Prostate gland (tissue), 2 donors: ENCODE measurements around the gene EPHA2.

Experiments
- POLR2A ChIP-seq: fragments of 450-650 bp; IDR thresholded peaks from one replicate; pipeline ENCODE4 v1.6.1; 2016; ENCODE audit warnings: antibody characterized with exemption, mild to moderate bottlenecking
- POLR2AphosphoS5 ChIP-seq: sonication (generic); formaldehyde crosslinking; IDR thresholded peaks from one replicate; pipeline ENCODE4 v1.6.1; 2017; ENCODE audit warnings: antibody characterized with exemption
- TF ChIP-seq, protein P1 (sequence below), 4 experiments: fragments of 200-600 bp in 2 of 4; fragments of 450-650 bp in 2 of 4; sonication (generic) in 2 of 4; IDR thresholded peaks; 1 replicate in 3 of 4; 2 replicates in 1 of 4; pipeline ENCODE4 v1.5.1; 2016 to 2019; ENCODE audit warnings: antibody characterized with exemption in 4 of 4, mild to moderate bottlenecking in 2 of 4, moderate library complexity in 2 of 4

DNA sequence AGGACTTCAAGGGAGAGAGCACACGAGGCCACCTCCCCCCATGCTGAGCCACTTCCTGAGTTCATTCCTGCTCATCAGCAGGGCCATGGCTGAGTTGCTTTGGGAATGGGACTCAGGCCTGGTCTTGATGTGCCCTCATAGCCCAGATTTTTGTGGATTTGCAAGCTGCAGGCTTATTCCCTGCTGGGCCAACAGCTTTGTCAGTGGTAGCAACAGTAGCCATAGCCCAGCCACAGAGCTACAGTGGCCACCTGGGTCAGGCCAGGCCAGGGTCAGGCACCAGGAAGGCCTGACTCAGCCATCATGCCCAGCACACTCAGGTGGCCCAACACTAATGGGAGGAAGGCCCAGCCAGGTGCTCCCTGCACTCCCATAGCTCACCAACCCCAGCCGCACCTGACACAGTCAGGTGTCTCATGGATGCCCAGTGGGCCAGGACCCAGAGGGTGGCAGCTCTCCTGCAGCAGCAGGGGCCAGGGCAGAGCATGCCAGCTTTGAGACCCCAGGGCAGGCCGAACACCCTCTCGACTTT, 33.5 kb downstream of the EPHA2 start:
- TF ChIP-seq POLR2A (no peak), POLR2AphosphoS5 (no peak)
- TF ChIP-seq, protein P1, sequence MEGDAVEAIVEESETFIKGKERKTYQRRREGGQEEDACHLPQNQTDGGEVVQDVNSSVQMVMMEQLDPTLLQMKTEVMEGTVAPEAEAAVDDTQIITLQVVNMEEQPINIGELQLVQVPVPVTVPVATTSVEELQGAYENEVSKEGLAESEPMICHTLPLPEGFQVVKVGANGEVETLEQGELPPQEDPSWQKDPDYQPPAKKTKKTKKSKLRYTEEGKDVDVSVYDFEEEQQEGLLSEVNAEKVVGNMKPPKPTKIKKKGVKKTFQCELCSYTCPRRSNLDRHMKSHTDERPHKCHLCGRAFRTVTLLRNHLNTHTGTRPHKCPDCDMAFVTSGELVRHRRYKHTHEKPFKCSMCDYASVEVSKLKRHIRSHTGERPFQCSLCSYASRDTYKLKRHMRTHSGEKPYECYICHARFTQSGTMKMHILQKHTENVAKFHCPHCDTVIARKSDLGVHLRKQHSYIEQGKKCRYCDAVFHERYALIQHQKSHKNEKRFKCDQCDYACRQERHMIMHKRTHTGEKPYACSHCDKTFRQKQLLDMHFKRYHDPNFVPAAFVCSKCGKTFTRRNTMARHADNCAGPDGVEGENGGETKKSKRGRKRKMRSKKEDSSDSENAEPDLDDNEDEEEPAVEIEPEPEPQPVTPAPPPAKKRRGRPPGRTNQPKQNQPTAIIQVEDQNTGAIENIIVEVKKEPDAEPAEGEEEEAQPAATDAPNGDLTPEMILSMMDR (IDR thresholded peaks at IDR 0.05) = no peak
